Liver (tissue), 3 donors: Measurements from ENCODE around the gene OMG.

Experiments used
- FOXA1 ChIP-seq: IDR thresholded peaks from 2 replicates; pipeline ENCODE4 v1.6.1; 2016; ENCODE audit warnings: antibody characterized with exemption
- SP1 ChIP-seq: IDR thresholded peaks from 2 replicates; pipeline ENCODE4 v1.6.1; 2018; ENCODE audit warnings: antibody characterized with exemption, mild to moderate bottlenecking
- TF ChIP-seq, protein P1 (sequence below): fragments of 150-350 bp; IDR thresholded peaks from 2 replicates; pipeline ENCODE4 v1.5.1; 2017; ENCODE audit warnings: improper control_type of control experiment, low read depth, low read length; ENCODE audit not compliant: missing input control
- TF ChIP-seq, protein P2 (sequence below): IDR thresholded peaks from 2 replicates; pipeline ENCODE4 v1.6.1; 2016; ENCODE audit warnings: antibody characterized with exemption, mild to moderate bottlenecking
- donor health status: healthy.
- donor health status: healthy.

DNA sequence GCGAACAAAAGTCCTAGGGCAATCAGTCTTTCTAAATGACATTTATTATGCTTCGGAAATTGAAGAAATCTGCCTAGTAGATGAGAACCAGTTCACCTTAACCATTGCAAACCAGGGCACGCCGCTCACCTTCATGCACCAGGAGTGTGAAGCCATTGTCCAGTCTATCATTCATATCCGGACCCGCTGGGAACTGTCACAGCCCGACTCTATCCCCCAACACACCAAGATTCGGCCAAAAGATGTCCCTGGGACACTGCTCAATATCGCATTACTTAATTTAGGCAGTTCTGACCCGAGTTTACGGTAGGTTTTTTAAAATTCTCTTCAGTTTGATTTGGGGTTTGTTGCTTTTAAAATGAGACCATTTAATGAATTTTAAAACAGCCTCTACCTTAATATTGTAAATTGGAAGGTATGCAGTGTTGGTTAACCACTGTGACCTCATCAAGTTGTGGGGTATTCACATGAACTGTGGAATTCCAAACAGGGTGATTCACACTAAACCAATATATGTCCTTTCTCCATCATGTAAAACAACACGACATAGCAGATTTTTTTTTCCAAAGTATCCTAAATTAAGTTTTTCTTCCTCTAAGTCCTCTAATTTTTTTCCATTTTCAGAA is 30.6 kb upstream of the OMG start:
- TF ChIP-seq, protein P1, sequence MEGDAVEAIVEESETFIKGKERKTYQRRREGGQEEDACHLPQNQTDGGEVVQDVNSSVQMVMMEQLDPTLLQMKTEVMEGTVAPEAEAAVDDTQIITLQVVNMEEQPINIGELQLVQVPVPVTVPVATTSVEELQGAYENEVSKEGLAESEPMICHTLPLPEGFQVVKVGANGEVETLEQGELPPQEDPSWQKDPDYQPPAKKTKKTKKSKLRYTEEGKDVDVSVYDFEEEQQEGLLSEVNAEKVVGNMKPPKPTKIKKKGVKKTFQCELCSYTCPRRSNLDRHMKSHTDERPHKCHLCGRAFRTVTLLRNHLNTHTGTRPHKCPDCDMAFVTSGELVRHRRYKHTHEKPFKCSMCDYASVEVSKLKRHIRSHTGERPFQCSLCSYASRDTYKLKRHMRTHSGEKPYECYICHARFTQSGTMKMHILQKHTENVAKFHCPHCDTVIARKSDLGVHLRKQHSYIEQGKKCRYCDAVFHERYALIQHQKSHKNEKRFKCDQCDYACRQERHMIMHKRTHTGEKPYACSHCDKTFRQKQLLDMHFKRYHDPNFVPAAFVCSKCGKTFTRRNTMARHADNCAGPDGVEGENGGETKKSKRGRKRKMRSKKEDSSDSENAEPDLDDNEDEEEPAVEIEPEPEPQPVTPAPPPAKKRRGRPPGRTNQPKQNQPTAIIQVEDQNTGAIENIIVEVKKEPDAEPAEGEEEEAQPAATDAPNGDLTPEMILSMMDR = no peak
- TF ChIP-seq SP1 = no peak
- TF ChIP-seq, protein P2, sequence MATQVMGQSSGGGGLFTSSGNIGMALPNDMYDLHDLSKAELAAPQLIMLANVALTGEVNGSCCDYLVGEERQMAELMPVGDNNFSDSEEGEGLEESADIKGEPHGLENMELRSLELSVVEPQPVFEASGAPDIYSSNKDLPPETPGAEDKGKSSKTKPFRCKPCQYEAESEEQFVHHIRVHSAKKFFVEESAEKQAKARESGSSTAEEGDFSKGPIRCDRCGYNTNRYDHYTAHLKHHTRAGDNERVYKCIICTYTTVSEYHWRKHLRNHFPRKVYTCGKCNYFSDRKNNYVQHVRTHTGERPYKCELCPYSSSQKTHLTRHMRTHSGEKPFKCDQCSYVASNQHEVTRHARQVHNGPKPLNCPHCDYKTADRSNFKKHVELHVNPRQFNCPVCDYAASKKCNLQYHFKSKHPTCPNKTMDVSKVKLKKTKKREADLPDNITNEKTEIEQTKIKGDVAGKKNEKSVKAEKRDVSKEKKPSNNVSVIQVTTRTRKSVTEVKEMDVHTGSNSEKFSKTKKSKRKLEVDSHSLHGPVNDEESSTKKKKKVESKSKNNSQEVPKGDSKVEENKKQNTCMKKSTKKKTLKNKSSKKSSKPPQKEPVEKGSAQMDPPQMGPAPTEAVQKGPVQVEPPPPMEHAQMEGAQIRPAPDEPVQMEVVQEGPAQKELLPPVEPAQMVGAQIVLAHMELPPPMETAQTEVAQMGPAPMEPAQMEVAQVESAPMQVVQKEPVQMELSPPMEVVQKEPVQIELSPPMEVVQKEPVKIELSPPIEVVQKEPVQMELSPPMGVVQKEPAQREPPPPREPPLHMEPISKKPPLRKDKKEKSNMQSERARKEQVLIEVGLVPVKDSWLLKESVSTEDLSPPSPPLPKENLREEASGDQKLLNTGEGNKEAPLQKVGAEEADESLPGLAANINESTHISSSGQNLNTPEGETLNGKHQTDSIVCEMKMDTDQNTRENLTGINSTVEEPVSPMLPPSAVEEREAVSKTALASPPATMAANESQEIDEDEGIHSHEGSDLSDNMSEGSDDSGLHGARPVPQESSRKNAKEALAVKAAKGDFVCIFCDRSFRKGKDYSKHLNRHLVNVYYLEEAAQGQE = no peak
- no peak for TF ChIP-seq FOXA1
